AG04450 (cell line): ENCODE measurements around the gene FRMD8. TPM values are rescaled to one million over a fixed set of nuclear protein-coding genes. Genes with fewer than 3 reads are reported as not detected.
A peak's percentile ranks its signal among the peaks of the same experiment; 100 is the strongest.

Experiments used
- CTCF ChIA-PET: fragments of 300-600, 350-600 bp; formaldehyde crosslinking; extraction: SDS; loops from one replicate; lab custom pipeline; 2022; ENCODE audit warnings: antibody characterized with exemption, inconsistent platforms; lab: Charles Lee
- POLR2A ChIA-PET: fragments of 350-600 bp; formaldehyde crosslinking; extraction: SDS; loops from one replicate; lab custom pipeline; 2021; ENCODE audit warnings: antibody characterized with exemption, inconsistent platforms; lab: Yijun Ruan, JAX
- DNase-seq: peaks from one replicate; pipeline ENCODE4 v3.0.0-alpha.2; 2011; ENCODE audit warnings: low read depth, low spot score
- H3K27ac ChIP-seq: one replicate; pipeline ENCODE4 v1.5.1; 2012; ENCODE audit warnings: low read depth, low read length, control low read depth
- H3K27me3 ChIP-seq: one replicate; pipeline ENCODE4 v1.6.0; 2012; ENCODE audit warnings: low read length; ENCODE audit not compliant: control insufficient read depth, insufficient read depth
- H3K4me3 ChIP-seq: 2 replicates; pipeline ENCODE4 v1.5.1; 2011; ENCODE audit warnings: mild to moderate bottlenecking, low read depth, low read length, control low read depth
- H3K9me3 ChIP-seq: 2 replicates; pipeline ENCODE4 v1.5.1; 2012; ENCODE audit warnings: low read length; ENCODE audit not compliant: control insufficient read depth, insufficient read depth
- polyA plus RNA-seq: library from polyadenylated mRNA; depleted of rRNA; stranded (reverse); fragments of >200 nt; gene quantifications from 2 replicates; pipeline ENCODE4 v1.2.3, GENCODE V29; 2011
- TF ChIP-seq, protein P1 (sequence below): IDR thresholded peaks from 2 replicates; pipeline ENCODE4 v1.5.1; 2011; ENCODE audit warnings: low read depth, low read length, control low read depth, inconsistent platforms

The FRMD8 gene
- polyA plus RNA-seq, 1 experiment: 10.7 TPM

DNA sequence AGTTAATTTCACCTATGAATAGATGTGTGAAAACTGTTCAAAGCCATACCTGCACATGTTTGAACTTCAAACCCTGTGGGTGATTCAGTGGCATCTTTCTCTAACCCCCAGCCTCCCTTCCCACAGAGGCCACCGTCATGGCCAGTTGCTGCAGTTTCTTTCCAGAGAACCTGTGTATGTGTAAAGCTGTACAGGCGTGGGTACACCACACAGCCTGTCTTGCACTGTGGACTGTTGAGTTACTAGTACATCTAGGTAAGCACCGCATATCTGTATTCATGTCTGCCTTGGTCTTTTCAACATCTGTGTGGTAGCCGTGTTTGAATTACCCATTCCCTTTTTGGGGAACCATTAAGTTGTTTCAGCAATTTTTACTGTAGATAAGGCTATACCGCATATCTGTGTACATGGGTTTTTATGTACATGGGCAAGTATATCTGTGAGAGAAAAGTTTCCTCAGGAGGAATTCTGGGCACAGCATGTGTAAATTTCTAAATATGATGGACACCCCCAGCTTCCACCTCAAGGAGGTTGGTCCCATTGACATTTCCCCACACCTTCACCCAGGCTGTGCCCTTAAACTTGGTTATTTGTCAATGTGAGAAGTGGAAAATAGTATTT, 50.1 kb downstream of the FRMD8 start:
- H3K27ac ChIP-seq: no peak overlapping the region
- H3K9me3 ChIP-seq: no peaks in the 10 kb centered on the region
- no peak overlapping the region for H3K4me3 ChIP-seq
- ChIA-PET POLR2A (interaction anchor here (0.6 to 3.1 kb wide), 7 partner anchors 10 to 70 kb away, joined by 3 to 37 read pairs (median 9); partner anchors contain the start of gene NEAT1), CTCF (interaction anchor here (0.6 to 1.1 kb wide), 2 partner anchors 11 to 34 kb away, joined by 3 read pairs; no protein-coding TSS in a partner anchor)
- TF ChIP-seq, protein P1, sequence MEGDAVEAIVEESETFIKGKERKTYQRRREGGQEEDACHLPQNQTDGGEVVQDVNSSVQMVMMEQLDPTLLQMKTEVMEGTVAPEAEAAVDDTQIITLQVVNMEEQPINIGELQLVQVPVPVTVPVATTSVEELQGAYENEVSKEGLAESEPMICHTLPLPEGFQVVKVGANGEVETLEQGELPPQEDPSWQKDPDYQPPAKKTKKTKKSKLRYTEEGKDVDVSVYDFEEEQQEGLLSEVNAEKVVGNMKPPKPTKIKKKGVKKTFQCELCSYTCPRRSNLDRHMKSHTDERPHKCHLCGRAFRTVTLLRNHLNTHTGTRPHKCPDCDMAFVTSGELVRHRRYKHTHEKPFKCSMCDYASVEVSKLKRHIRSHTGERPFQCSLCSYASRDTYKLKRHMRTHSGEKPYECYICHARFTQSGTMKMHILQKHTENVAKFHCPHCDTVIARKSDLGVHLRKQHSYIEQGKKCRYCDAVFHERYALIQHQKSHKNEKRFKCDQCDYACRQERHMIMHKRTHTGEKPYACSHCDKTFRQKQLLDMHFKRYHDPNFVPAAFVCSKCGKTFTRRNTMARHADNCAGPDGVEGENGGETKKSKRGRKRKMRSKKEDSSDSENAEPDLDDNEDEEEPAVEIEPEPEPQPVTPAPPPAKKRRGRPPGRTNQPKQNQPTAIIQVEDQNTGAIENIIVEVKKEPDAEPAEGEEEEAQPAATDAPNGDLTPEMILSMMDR: no peak
- DNase-seq: no peak
- no peaks in the 10 kb centered on the region for H3K27me3 ChIP-seq

DNA sequence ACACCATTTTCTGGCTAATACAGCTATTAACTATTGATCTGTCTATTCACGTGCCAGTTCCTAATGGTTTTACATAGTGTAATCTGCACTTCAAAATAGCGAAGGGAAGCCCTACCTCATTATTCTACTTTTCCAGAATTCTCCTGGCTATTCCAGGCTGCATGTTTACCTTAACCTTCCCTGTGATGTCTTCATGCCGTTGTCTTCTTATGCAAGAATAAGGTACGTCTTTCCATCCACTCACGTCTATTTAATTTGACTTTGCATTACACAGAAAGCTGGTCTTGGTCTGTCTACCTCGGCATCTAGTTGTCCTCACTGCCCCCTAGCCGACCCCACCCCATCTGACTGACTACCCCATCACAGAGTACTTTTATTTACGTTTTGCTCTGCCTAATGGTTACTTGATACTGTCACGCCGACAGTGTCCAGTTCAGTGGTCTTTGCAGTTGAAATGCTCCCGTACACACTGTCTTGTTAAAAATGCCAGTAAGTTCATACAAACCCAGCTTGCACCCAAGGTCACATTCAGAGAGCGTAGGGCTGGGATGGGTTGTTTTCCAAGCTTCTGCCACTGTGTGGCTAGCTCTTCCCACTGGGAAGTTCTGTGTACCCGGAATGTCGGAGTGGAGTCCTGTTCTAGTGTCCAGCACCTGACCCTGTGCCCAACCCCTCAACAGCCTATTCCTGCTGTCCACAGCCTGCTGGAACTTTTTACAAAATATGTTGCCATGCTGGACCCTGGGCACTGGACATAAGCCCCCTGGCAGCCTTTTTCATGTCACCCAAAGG, 51.2 kb downstream of the FRMD8 start:
- DNase-seq: no peak
- Histone ChIP-seq H3K27ac (no peak overlapping the region), H3K27me3 (no peaks in the 10 kb centered on the region), H3K9me3 (no peaks in the 10 kb centered on the region), H3K4me3 (no peak overlapping the region; the same call in none of the 2 replicates)
- ChIA-PET CTCF (interaction anchor here (1.1 kb wide), 1 partner anchor 10 kb away, joined by 3 read pairs; no protein-coding TSS in a partner anchor), POLR2A (interaction anchor here (1.2 to 3.1 kb wide), 5 partner anchors 9 to 69 kb away, joined by 8 to 37 read pairs (median 13); partner anchors contain the start of gene NEAT1)
- TF ChIP-seq, protein P1: no peak

DNA sequence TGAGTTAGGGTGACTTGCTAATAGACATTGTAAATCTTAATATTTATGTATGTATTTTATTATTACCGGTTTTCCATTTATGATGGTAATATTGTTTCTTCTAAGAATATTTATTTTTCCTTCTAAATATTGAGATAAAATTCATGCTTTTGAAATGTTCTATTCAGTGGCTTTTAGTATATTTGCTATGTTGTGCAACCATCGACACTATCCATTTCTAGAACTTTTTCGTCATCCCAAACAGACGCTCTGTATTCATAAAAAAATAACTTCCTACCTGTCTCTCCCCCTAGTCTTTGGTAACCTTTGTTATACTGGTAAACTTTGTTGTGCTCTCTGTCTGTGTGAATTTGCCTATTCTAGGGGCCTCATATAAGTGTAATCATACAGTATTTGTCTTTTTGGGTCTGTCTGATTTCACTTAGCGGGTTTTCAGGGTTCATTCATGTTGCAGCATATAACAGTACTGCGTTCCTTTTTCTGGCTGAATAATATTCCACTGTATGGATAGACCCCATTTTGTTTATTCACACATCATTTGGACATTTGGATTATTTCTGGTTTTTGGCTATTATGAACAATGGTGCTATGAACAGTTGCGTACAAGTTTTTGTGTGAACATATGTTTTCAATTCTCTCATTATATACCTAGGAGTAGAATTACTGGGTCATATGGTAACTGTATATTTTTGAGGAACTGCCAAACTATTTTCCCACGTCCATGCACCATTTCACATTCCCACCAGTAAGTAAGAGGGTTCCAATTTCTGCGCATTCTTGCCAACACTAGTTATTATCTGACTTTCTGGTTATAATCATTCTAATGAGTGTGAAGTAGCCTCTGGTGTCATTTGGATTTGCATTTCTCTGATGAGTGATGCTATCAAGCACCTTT, 52.1 kb downstream of the FRMD8 start:
- ChIA-PET POLR2A (interaction anchor here (1.2 to 2.9 kb wide), 2 partner anchors 8 to 18 kb away, joined by 8 to 9 read pairs; no protein-coding TSS in a partner anchor), CTCF (no interaction called here)
- TF ChIP-seq, protein P1: no peak
- no peak overlapping the region for H3K4me3 ChIP-seq
- no peak overlapping the region for H3K27ac ChIP-seq
- no peaks in the 10 kb centered on the region for H3K27me3 ChIP-seq
- no peaks in the 10 kb centered on the region for H3K9me3 ChIP-seq
- DNase-seq: no peak

DNA sequence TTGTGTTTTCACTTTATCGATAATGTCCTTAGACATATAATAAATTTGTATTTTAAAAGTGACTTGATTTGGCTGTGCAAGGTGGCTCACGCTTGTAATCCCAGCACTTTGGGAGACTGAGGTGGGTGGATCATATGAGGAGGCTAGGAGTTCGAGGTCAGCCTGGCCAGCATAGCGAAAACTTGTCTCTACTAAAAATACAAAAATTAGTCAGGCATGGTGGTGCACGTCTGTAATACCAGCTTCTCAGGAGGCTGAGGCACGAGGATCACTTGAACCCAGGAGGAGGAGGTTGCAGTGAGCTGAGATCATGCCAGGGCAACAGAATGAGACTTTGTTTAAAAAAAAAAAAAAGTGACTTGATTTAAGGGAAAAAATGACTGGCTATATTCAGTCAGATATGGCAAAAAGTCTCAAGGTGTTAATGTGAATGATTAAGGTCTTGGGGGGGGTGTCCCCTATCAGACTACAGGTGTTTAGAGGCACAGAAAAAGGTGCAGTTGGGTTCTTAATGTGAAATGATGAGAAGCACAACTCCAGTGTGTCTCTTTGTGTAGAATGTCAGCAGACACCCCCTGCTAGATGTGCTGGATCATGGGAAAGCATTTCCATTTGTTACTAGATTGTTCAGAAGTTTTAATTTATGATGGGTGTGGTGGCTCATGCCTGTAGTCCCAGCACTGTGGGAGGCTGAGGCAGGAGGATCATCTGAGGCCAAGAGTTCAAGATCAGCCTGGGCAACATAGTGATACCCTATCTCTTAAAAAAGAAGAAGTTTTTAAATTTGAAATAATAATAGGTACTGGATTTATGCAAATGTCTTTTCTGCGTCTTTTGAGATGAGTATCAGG, 53.1 kb downstream of the FRMD8 start:
- POLR2A ChIA-PET: interaction anchor here (0.6 to 11.0 kb wide), 7 partner anchors 13 to 104 kb away, joined by 3 to 322 read pairs (median 4); partner anchors contain the start of gene MALAT1
- CTCF ChIA-PET: no interaction called here
- Histone ChIP-seq H3K27me3 (no peaks in the 10 kb centered on the region), H3K9me3 (no peaks in the 10 kb centered on the region), H3K4me3 (no peak overlapping the region), H3K27ac (peak overlapping the region; percentile 21)
- DNase-seq: no peak
- TF ChIP-seq, protein P1: no peak
